HepG2 (cell line): ENCODE data around the gene C11orf68. TPM values are rescaled to one million over a fixed set of nuclear protein-coding genes. Genes with fewer than 3 reads are reported as not detected.

Source experiments
- ATAC-seq: fragments of 200-7000 bp; cut with Tn5 transposase; 3 replicates; pipeline ENCODE4 v1.9.1; 2020; ENCODE audit warnings: mild to moderate bottlenecking, moderate library complexity
- BruUV-seq: library from RNA; stranded (reverse); fragments of 400-500 nt; replicated peaks from 2 replicates; lab custom pipeline; 2021; lab: Mats Ljungman, UMichigan
- CTCF ChIA-PET: fragments of 300-600 bp; formaldehyde crosslinking; extraction: SDS; loops from one replicate; lab custom pipeline; 2021; ENCODE audit warnings: low total read pairs, inconsistent platforms, low intra/inter-chr PET ratio; lab: Yijun Ruan, JAX
- POLR2A ChIA-PET: fragments of 350-600 bp; sonication (Branson Sonifier 250); formaldehyde crosslinking; loops from one replicate; lab custom pipeline; 2020; ENCODE audit warnings: antibody characterized with exemption, inconsistent platforms; lab: Yijun Ruan, JAX
- DNase-seq: peaks from one replicate; pipeline ENCODE4 v3.0.0-alpha.2; 2015; ENCODE audit warnings: low spot score
- FAIRE-seq: peaks from 3 replicates; lab custom pipeline; 2011; peaks lifted over from hg19 to GRCh38; lab: Jason Lieb, UNC
- H2AFZ ChIP-seq: one replicate; pipeline ENCODE4 v1.6.1; 2011; ENCODE audit warnings: low read length, inconsistent platforms
- H3K27ac ChIP-seq: fragments of 300-600 bp; 3 replicates; pipeline ENCODE4 v1.8.0; 2011; ENCODE audit warnings: mixed run types, mild to moderate bottlenecking, mixed read lengths, low read length, inconsistent platforms; ENCODE audit not compliant: insufficient read depth; ENCODE audit errors: extremely low read length
- H3K27me3 ChIP-seq, 2 experiments: fragments of 200-600 bp in 1 of 2; 2 replicates in 1 of 2; 3 replicates in 1 of 2; pipeline versions ENCODE4 v1.6.0 to v1.8.0; 2011; ENCODE audit warnings: low read length in 2 of 2, mild to moderate bottlenecking in 2 of 2, moderate library complexity in 2 of 2, inconsistent platforms in 1 of 2; ENCODE audit not compliant: insufficient read depth in 2 of 2, control insufficient read depth in 1 of 2
- H3K36me3 ChIP-seq, 2 experiments: fragments of 200-600 bp in 1 of 2; replicated peaks in 1 of 2; 2 replicates in 1 of 2; 3 replicates in 1 of 2; pipeline versions ENCODE4 v1.5.1 to v1.8.0; 2011; ENCODE audit warnings: low read length in 2 of 2, inconsistent platforms in 1 of 2; ENCODE audit not compliant: insufficient read depth in 2 of 2, control insufficient read depth in 1 of 2
- H3K4me1 ChIP-seq: 2 replicates; pipeline ENCODE4 v1.5.1; 2012; ENCODE audit warnings: low read length, inconsistent platforms; ENCODE audit not compliant: insufficient read depth
- H3K4me2 ChIP-seq: 2 replicates; pipeline ENCODE4 v1.6.0; 2011; ENCODE audit warnings: low read depth, low read length, inconsistent platforms
- H3K4me3 ChIP-seq, 3 experiments: fragments of 200-600 bp in 1 of 3; sonication (generic), shearing (Covaris generic) in 1 of 3; replicated peaks in 1 of 3; 2 replicates each; pipeline ENCODE4 v1.5.1; 2011 to 2016; ENCODE audit warnings: low read length in 3 of 3, inconsistent platforms in 2 of 3, low read depth in 2 of 3, mild to moderate bottlenecking in 2 of 3, control low read depth in 1 of 3, mixed read lengths in 1 of 3; ENCODE audit not compliant: insufficient read depth in 1 of 3
- H3K79me2 ChIP-seq: one replicate; pipeline ENCODE4 v1.6.1; 2011; ENCODE audit warnings: low read length, inconsistent platforms; ENCODE audit not compliant: insufficient read depth
- H3K9ac ChIP-seq: 2 replicates; pipeline ENCODE4 v1.6.0; 2011; ENCODE audit warnings: mild to moderate bottlenecking, low read depth, low read length, inconsistent platforms; ENCODE audit not compliant: insufficient read depth
- H3K9me3 ChIP-seq: 2 replicates; pipeline ENCODE4 v1.5.1; 2012; ENCODE audit warnings: mild to moderate bottlenecking, low read length
- H4K20me1 ChIP-seq: 2 replicates; pipeline ENCODE4 v1.6.0; 2011; ENCODE audit warnings: inconsistent platforms, mild to moderate bottlenecking, low read length, moderate library complexity; ENCODE audit not compliant: insufficient read depth
- BHLHE40 ChIP-seq: IDR thresholded peaks from 2 replicates; pipeline ENCODE4 v1.6.1; 2011; ENCODE audit warnings: low read length, improper control_type of control experiment
- CC2D1A ChIP-seq: sonication (generic); formaldehyde crosslinking; IDR thresholded peaks from 2 replicates; pipeline ENCODE4 v1.8.1; 2023; ENCODE audit warnings: mild to moderate bottlenecking, missing genetic modification reagents
- ELF3 ChIP-seq: IDR thresholded peaks from 2 replicates; pipeline ENCODE4 v1.6.1; 2016; ENCODE audit warnings: missing genetic modification reagents, missing compliant biosample characterization
- FOXM1 ChIP-seq: sonication (generic); formaldehyde crosslinking; IDR thresholded peaks from 2 replicates; pipeline ENCODE4 v1.5.0; 2020; ENCODE audit warnings: missing genetic modification reagents
- GABPB1 ChIP-seq: IDR thresholded peaks from 2 replicates; pipeline ENCODE4 v1.6.1; 2016; ENCODE audit warnings: mild to moderate bottlenecking, missing genetic modification reagents, moderate library complexity, missing compliant biosample characterization
- GATAD2A ChIP-seq: IDR thresholded peaks from 2 replicates; pipeline ENCODE4 v1.6.1; 2016
- HNRNPH1 ChIP-seq: fragments of 200-400 bp; formaldehyde crosslinking; optimal IDR thresholded peaks from 2 replicates; pipeline ENCODE3; 2017; ENCODE audit warnings: mild to moderate bottlenecking, low read depth, low read length
- HNRNPUL1 ChIP-seq: fragments of 200-400 bp; formaldehyde crosslinking; IDR thresholded peaks from 2 replicates; pipeline ENCODE4 v1.6.1; 2017; ENCODE audit warnings: low read depth, mild to moderate bottlenecking, low read length, moderate library complexity
- MEIS2 ChIP-seq: sonication (generic); formaldehyde crosslinking; IDR thresholded peaks from 2 replicates; pipeline ENCODE4 v1.9.0; 2021; ENCODE audit warnings: mild to moderate bottlenecking, missing genetic modification reagents
- NR2F1 ChIP-seq, 2 experiments: fragments of 450-650 bp in 1 of 2; formaldehyde crosslinking in 1 of 2; IDR thresholded peaks; 2 replicates each; pipeline versions ENCODE4 v1.5.0 to v1.6.1; 2016 to 2020; ENCODE audit warnings: mild to moderate bottlenecking in 1 of 2, missing compliant biosample characterization in 1 of 2, missing genetic modification reagents in 1 of 2, moderate library complexity in 1 of 2
- NR3C1 ChIP-seq: sonication (generic); formaldehyde crosslinking; IDR thresholded peaks from 2 replicates; pipeline ENCODE4 v1.4.0; 2020; ENCODE audit warnings: missing genetic modification reagents
- SAP130 ChIP-seq: IDR thresholded peaks from 2 replicates; pipeline ENCODE4 v1.6.1; 2016; ENCODE audit warnings: low read depth
- SPEN ChIP-seq: sonication (generic); formaldehyde crosslinking; IDR thresholded peaks from 2 replicates; pipeline ENCODE4 v1.5.1; 2020; ENCODE audit warnings: low read depth, mild to moderate bottlenecking, missing genetic modification reagents
- ZNF564 ChIP-seq: sonication (generic); formaldehyde crosslinking; IDR thresholded peaks from 2 replicates; pipeline ENCODE4 v1.8.1; 2023; ENCODE audit warnings: mild to moderate bottlenecking, missing genetic modification reagents
- WGBS: methylation state at CpG from one replicate; pipeline ENCODE4 v1.1.6; 2017; ENCODE audit warnings: low lambda C conversion rate; 5-methylcytosine and 5-hydroxymethylcytosine counted together
- in situ Hi-C: cut with HindIII; loops from 2 replicates; pipeline ENCODE4 v1.10.0; 2017; ENCODE audit warnings: low pct_unique_long_range_greater_than_20kb; ENCODE audit not compliant: extremely low pct_ligation_motif_present
- intact Hi-C: fragments of 100-400 bp; cut with micrococcal nuclease; formaldehyde crosslinking; loops from one replicate; pipeline ENCODE4 v1.10.0; 2022; ENCODE audit not compliant: unreplicated experiment
- polyA plus RNA-seq, 8 experiments: library from polyadenylated mRNA; depleted of rRNA in 3 of 8; stranded (reverse) in 7 of 8; unstranded in 1 of 8; fragments of >200 nt; fragmentation: Illumina TruSeq in 4 of 8; extraction: Trizol in 4 of 8; gene quantifications; 2 replicates each; pipeline versions ENCODE4 v1.2.1 to v1.2.3, GENCODE V29; 2011 to 2016; ENCODE audit warnings: low read depth in 4 of 8, missing spikeins in 1 of 8, mixed read lengths in 1 of 8; ENCODE audit not compliant: insufficient read depth in 1 of 8
- total RNA-seq, 5 experiments: library from RNA; depleted of rRNA; stranded (reverse); fragments of >200 nt; fragmentation: Illumina TruSeq; extraction: Trizol; gene quantifications; 2 replicates each; pipeline ENCODE4 v1.2.3, GENCODE V29; 2016; ENCODE audit warnings: low read depth in 1 of 5
- TF ChIP-seq, protein P1 (sequence below): sonication (generic); formaldehyde crosslinking; IDR thresholded peaks from 2 replicates; pipeline ENCODE4 v1.4.0; 2020; ENCODE audit warnings: low read depth, missing genetic modification reagents

Gene C11orf68
- total and polyA plus RNA-seq, 2 of the 13 experiments (the other 11 are each of a cell fraction or from before 2014, with no cell fraction given): 8.4 to 28.3 TPM

DNA sequence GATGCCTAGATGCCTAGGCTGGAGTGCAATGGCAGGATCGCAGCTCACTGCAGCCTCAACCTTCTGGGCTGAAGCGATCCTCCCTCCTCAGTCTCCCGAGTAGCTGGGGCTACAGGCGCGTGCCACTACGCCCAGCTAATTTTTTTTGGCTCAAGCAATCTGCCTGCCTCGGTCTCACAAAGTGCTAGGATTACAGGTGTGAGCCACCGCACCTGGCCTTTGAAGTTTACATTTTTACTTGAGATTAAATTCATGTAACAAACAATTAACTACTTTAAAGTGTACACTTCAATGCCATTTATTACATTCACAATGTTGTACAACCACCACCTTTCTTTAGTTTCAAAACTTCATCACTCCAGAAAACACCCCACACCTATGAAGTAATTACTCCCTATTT is 15.1 kb downstream of the C11orf68 start:
- TF ChIP-seq FOXM1 (CRISPR knock-in tag) (no peak), MEIS2 (no peak), HNRNPH1 (no peak), ZNF564 (CRISPR knock-in tag) (no peak), NR3C1 (CRISPR knock-in tag) (no peak)
- CTCF ChIA-PET: interaction anchor here (1.1 kb wide), 1 partner anchor 85 kb away, joined by 3 read pairs; no protein-coding TSS in a partner anchor
- Histone ChIP-seq H3K4me2 (peak overlapping the region; percentile 65; the same call in 1 of the 2 replicates), H3K36me3 (no peaks in the 10 kb centered on the region), H3K9me3 (no peaks in the 10 kb centered on the region), H3K27me3 (peaks cover 0 to 1% of the 10 kb centered on the region in 2 experiments; a peak in 1 of 5 replicates), H2AFZ (no peak overlapping the region), H4K20me1 (no peaks in the 10 kb centered on the region), H3K27ac (no peak overlapping the region), H3K79me2 (peaks cover 3% of the 10 kb centered on the region), H3K4me1 (peaks cover 42% of the 10 kb centered on the region), H3K4me3 (no peak overlapping the region), H3K9ac (no peak overlapping the region)
- in situ Hi-C loops (no loop called here), intact Hi-C loops (no loop called here)
- no TSS peak for BruUV-seq
- POLR2A ChIA-PET: interaction anchor here (1.3 to 6.2 kb wide), 2 partner anchors 11 to 13 kb away, joined by 12 to 95 read pairs; partner anchors contain the start of genes CCDC85B and FIBP
- 50% methylated on average over 8 of the region's 8 CpGs for WGBS
- ATAC-seq (no peak), FAIRE-seq (no peak), DNase-seq (no peak)

GRCh38 chr11:65903068-65903481 is 15.8 kb downstream of the C11orf68 start:
- Histone ChIP-seq H3K79me2 (peaks cover 8% of the 10 kb centered on the region), H2AFZ (no peak overlapping the region), H3K27me3 (no peaks in the 10 kb centered on the region; a peak in 1 of 5 replicates), H3K36me3 (no peaks in the 10 kb centered on the region), H4K20me1 (no peaks in the 10 kb centered on the region), H3K4me1 (peaks cover 46% of the 10 kb centered on the region), H3K27ac (no peak overlapping the region), H3K9ac (no peak overlapping the region), H3K4me2 (peak overlapping the region; percentile 65), H3K9me3 (no peaks in the 10 kb centered on the region), H3K4me3 (peak overlapping the region in 1 of 3 experiments; percentile 27; a peak in 1 of 6 replicates)
- WGBS: 6% methylated on average over 3 of the region's 5 CpGs
- intact Hi-C loops: no loop called here
- ATAC-seq: peak; percentile 40
- in situ Hi-C loops: no loop called here
- ChIA-PET CTCF (interaction anchor here (1.1 kb wide), 1 partner anchor 86 kb away, joined by 3 read pairs; no protein-coding TSS in a partner anchor), POLR2A (interaction anchor here (1.3 to 6.2 kb wide), 2 partner anchors 12 kb away, joined by 12 to 95 read pairs; partner anchors contain the start of genes CCDC85B and FIBP)
- BruUV-seq: no TSS peak
- no peak for FAIRE-seq
- DNase-seq: peak; percentile 79
- TF ChIP-seq GABPB1 (CRISPR knock-in tag): 0 out of 2 replicates have a peak, but pooled peaks have one; percentile 11
- TF ChIP-seq, protein P1, sequence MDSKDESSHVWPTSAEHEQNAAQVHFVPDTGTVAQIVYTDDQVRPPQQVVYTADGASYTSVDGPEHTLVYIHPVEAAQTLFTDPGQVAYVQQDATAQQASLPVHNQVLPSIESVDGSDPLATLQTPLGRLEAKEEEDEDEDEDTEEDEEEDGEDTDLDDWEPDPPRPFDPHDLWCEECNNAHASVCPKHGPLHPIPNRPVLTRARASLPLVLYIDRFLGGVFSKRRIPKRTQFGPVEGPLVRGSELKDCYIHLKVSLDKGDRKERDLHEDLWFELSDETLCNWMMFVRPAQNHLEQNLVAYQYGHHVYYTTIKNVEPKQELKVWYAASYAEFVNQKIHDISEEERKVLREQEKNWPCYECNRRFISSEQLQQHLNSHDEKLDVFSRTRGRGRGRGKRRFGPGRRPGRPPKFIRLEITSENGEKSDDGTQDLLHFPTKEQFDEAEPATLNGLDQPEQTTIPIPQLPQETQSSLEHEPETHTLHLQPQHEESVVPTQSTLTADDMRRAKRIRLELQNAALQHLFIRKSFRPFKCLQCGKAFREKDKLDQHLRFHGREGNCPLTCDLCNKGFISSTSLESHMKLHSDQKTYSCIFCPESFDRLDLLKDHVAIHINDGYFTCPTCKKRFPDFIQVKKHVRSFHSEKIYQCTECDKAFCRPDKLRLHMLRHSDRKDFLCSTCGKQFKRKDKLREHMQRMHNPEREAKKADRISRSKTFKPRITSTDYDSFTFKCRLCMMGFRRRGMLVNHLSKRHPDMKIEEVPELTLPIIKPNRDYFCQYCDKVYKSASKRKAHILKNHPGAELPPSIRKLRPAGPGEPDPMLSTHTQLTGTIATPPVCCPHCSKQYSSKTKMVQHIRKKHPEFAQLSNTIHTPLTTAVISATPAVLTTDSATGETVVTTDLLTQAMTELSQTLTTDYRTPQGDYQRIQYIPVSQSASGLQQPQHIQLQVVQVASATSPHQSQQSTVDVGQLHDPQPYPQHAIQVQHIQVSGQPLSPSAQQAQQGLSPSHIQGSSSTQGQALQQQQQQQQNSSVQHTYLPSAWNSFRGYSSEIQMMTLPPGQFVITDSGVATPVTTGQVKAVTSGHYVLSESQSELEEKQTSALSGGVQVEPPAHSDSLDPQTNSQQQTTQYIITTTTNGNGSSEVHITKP (CRISPR knock-in tag): 0 out of 2 replicates have a peak, but pooled peaks have one; percentile 45
- peak; percentile 27; the same call in 1 of the 2 replicates for TF ChIP-seq BHLHE40
- TF ChIP-seq SAP130 (CRISPR knock-in tag): peak; percentile 52; the same call in 1 of the 2 replicates
- peak; percentile 42; the same call in 1 of the 2 replicates for TF ChIP-seq ELF3 (CRISPR knock-in tag)
- TF ChIP-seq HNRNPUL1: no peak
- 0 out of 2 replicates have a peak, but pooled peaks have one; percentile 12 for TF ChIP-seq GATAD2A
- no peak for TF ChIP-seq SPEN
- no peak for TF ChIP-seq CC2D1A
- TF ChIP-seq NR2F1 (CRISPR knock-in tag; IDR thresholded peaks at IDR 0.05): peak in 1 of 2 experiments; percentile 57; a peak in 3 of 4 replicates
